Measurements from ENCODE around the gene STRA6. TPM values are rescaled to one million over a fixed set of nuclear protein-coding genes. Genes with fewer than 3 reads are reported as not detected.

STRA6 gene
- total RNA-seq, 4 donors from 2014 or later = 0.13 to 0.83 (median 0.47) TPM

DNA sequence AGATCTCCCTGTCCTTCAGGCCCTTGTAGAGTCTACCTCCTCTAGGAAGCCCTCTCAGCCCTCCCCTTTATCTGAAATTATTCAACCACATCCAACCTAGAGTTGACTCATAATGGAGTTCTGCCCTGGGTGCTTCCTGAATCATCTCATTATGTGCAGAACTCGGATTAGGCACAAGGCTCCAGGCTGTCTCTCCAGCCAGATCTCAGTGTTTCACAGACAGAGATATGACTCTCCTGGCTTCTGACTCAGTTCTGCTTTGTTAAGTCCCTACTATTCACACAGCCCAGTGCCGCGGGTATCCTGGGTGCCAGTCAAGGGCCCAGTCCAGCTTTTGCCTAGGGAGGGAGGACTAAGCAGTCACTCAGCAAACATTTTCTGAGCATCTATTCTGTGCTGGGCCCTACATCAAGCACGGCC lies 9.3 kb downstream of the STRA6 start:
- Histone ChIP-seq H3K4me1 (peaks cover 7 to 11% (median 10%) of the 10 kb centered on the region in 4 donors), H3K27me3 (no peaks in the 10 kb centered on the region), H3K4me3 (no peak overlapping the region), H3K27ac (replicated peaks in 1 of 4) (no peak overlapping the region), H3K36me3 (no peaks in the 10 kb centered on the region), H3K9me3 (no peaks in the 10 kb centered on the region)
- DNase-seq (ENCODE audit: extremely low spot score) = no peak
- intact Hi-C loops (cut with DNase I) = no loop called here
- TF ChIP-seq POLR2A (IDR thresholded peaks at IDR 0.05; ENCODE audit: low read depth) (no peak), EP300 (IDR thresholded peaks at IDR 0.05) (no peak), CTCF (IDR thresholded peaks at IDR 0.05) (no peak), POLR2AphosphoS5 (IDR thresholded peaks at IDR 0.05) (no peak)
- WGBS = 63% methylated on average over 4 of the region's 4 CpGs

DNA sequence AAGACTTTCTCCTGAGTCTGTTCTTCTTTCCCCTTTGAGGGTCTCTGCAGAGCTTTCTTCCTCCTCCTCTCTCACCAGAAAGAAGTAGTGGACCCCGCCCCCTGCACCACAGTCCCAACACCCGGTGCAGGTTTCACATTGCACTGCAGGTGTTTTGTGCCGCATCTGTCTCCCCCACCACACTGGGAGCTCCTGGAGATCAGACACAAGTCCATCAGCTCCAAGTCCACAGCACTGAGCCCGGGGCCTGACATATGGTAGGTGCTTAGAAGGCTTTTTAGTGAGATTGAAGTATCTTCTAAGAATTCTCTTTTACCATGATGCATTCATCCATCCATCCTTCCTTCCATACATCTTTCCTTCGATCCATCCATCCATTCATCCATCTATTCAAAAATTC lies 9.8 kb downstream of the STRA6 start:
- H3K27me3 ChIP-seq = no peaks in the 10 kb centered on the region
- no peaks in the 10 kb centered on the region for H3K9me3 ChIP-seq
- H3K4me1 ChIP-seq = peaks cover 7 to 11% (median 10%) of the 10 kb centered on the region in 4 donors
- TF ChIP-seq POLR2AphosphoS5 (IDR thresholded peaks at IDR 0.05) = no peak
- no peak for TF ChIP-seq POLR2A (IDR thresholded peaks at IDR 0.05; ENCODE audit: low read depth)
- no peak for TF ChIP-seq EP300 (IDR thresholded peaks at IDR 0.05)
- no peak for TF ChIP-seq CTCF (IDR thresholded peaks at IDR 0.05)
- H3K27ac ChIP-seq (replicated peaks in 1 of 4) = no peak overlapping the region
- intact Hi-C loops (cut with DNase I) = no loop called here
- DNase-seq (ENCODE audit: extremely low spot score) = no peak
- no peaks in the 10 kb centered on the region for H3K36me3 ChIP-seq
- H3K4me3 ChIP-seq = no peak overlapping the region
- WGBS = 89% methylated on average over 5 of the region's 5 CpGs

GRCh38 chr15:74191798-74192197 lies 10.8 kb downstream of the STRA6 start:
- no peaks in the 10 kb centered on the region for H3K9me3 ChIP-seq
- H3K4me3 ChIP-seq = no peak overlapping the region
- no peak overlapping the region for H3K27ac ChIP-seq (replicated peaks in 1 of 4)
- TF ChIP-seq POLR2A (IDR thresholded peaks at IDR 0.05; ENCODE audit: low read depth) = no peak
- no peak for TF ChIP-seq EP300 (IDR thresholded peaks at IDR 0.05)
- TF ChIP-seq CTCF (IDR thresholded peaks at IDR 0.05) = no peak
- TF ChIP-seq POLR2AphosphoS5 (IDR thresholded peaks at IDR 0.05) = no peak
- H3K27me3 ChIP-seq = no peaks in the 10 kb centered on the region
- DNase-seq (ENCODE audit: extremely low spot score) = no peak
- peaks cover 7 to 11% (median 10%) of the 10 kb centered on the region in 4 donors for H3K4me1 ChIP-seq
- WGBS = 63% methylated on average over 2 of the region's 3 CpGs
- H3K36me3 ChIP-seq = no peaks in the 10 kb centered on the region
- intact Hi-C loops (cut with DNase I) = no loop called here

GRCh38 chr15:74188216-74188615 lies 14.4 kb downstream of the STRA6 start:
- Histone ChIP-seq H3K36me3 (no peaks in the 10 kb centered on the region), H3K27ac (replicated peaks in 1 of 4) (no peak overlapping the region), H3K27me3 (no peaks in the 10 kb centered on the region), H3K4me3 (no peak overlapping the region), H3K9me3 (no peaks in the 10 kb centered on the region), H3K4me1 (no peaks in the 10 kb centered on the region)
- TF ChIP-seq CTCF (IDR thresholded peaks at IDR 0.05) (no peak), POLR2AphosphoS5 (IDR thresholded peaks at IDR 0.05) (no peak), EP300 (IDR thresholded peaks at IDR 0.05) (no peak), POLR2A (IDR thresholded peaks at IDR 0.05; ENCODE audit: low read depth) (no peak)
- intact Hi-C loops (cut with DNase I) = no loop called here
- 100% methylated on average over 2 of the region's 11 CpGs for WGBS
- no peak for DNase-seq (ENCODE audit: extremely low spot score)

GRCh38 chr15:74185710-74186348 lies 16.8 kb downstream of the STRA6 start:
- no peak overlapping the region for H3K27ac ChIP-seq (replicated peaks in 1 of 4)
- DNase-seq (ENCODE audit: extremely low spot score) = no peak
- H3K9me3 ChIP-seq = no peaks in the 10 kb centered on the region
- no peak overlapping the region for H3K4me3 ChIP-seq
- 79% methylated on average over 8 of the region's 8 CpGs for WGBS
- H3K27me3 ChIP-seq = no peaks in the 10 kb centered on the region
- H3K4me1 ChIP-seq = peaks cover 0 to 4% (median 2%) of the 10 kb centered on the region in 4 donors
- TF ChIP-seq POLR2AphosphoS5 (IDR thresholded peaks at IDR 0.05) (no peak), EP300 (IDR thresholded peaks at IDR 0.05) (no peak), CTCF (IDR thresholded peaks at IDR 0.05) (no peak)
- intact Hi-C loops (cut with DNase I) = no loop called here
- H3K36me3 ChIP-seq = no peaks in the 10 kb centered on the region

Data from esophagus muscularis mucosa (tissue), 4 donors.